IMR-90 (cell line): ENCODE results near the gene CIRBP. TPM values are rescaled to one million over a fixed set of nuclear protein-coding genes. Genes with fewer than 3 reads are reported as not detected.
A peak's percentile ranks its signal among the peaks of the same experiment; 100 is the strongest.

ENCODE experiments used
- ATAC-seq: fragments of 200-7000 bp; cut with Tn5 transposase; 2 replicates; pipeline ENCODE4 v1.9.1; 2020; ENCODE audit warnings: low read depth, mild to moderate bottlenecking, moderate library complexity
- BruUV-seq: library from RNA; stranded (reverse); fragments of 400-500 nt; replicated peaks from 2 replicates; lab custom pipeline; 2021; lab: Mats Ljungman, UMichigan
- CTCF ChIA-PET: fragments of 300-600 bp; formaldehyde crosslinking; extraction: SDS; loops from one replicate; lab custom pipeline; 2021; ENCODE audit warnings: antibody characterized with exemption; lab: Yijun Ruan, JAX
- POLR2A ChIA-PET: fragments of 300-600 bp; sonication (Branson Sonifier 250); formaldehyde crosslinking; loops from one replicate; lab custom pipeline; 2022; ENCODE audit warnings: antibody characterized with exemption; ENCODE audit not compliant: unreplicated experiment; lab: Charles Lee
- DNase-seq: peaks from one replicate; pipeline ENCODE4 v3.0.0; 2013
- H2AFZ ChIP-seq: replicated peaks from 2 replicates; pipeline ENCODE3; 2013; ENCODE audit warnings: low read length, mild to moderate bottlenecking; ENCODE audit not compliant: poor library complexity
- H2AK5ac ChIP-seq: 2 replicates; pipeline ENCODE4 v1.6.1; 2013; ENCODE audit warnings: low read depth, low read length, inconsistent platforms
- H2AK9ac ChIP-seq: replicated peaks from 2 replicates; pipeline ENCODE3; 2013; ENCODE audit warnings: mild to moderate bottlenecking, low read depth, low read length, moderate library complexity; ENCODE audit not compliant: poor library complexity
- H2BK120ac ChIP-seq: 2 replicates; pipeline ENCODE4 v1.6.1; 2013; ENCODE audit warnings: low read depth, low read length, inconsistent platforms
- H2BK15ac ChIP-seq: 3 replicates; pipeline ENCODE4 v1.6.1; 2013; ENCODE audit warnings: low read depth, low read length, inconsistent platforms
- H2BK20ac ChIP-seq: 2 replicates; pipeline ENCODE4 v1.6.1; 2013; ENCODE audit warnings: low read depth, mild to moderate bottlenecking, inconsistent platforms, low read length, moderate library complexity
- H2BK5ac ChIP-seq: 2 replicates; pipeline ENCODE4 v1.6.1; 2013; ENCODE audit warnings: mild to moderate bottlenecking, low read depth, low read length, inconsistent platforms; ENCODE audit not compliant: poor library complexity, severe bottlenecking
- H3K14ac ChIP-seq: replicated peaks from 2 replicates; pipeline ENCODE4 v1.6.1; 2013; ENCODE audit warnings: low read depth, low read length, inconsistent platforms
- H3K18ac ChIP-seq: 2 replicates; pipeline ENCODE4 v1.6.1; 2013; ENCODE audit warnings: low read depth, low read length, control low read depth
- H3K23ac ChIP-seq: 2 replicates; pipeline ENCODE4 v1.6.1; 2013; ENCODE audit warnings: low read depth, low read length, inconsistent platforms
- H3K27ac ChIP-seq: 2 replicates; pipeline ENCODE4 v1.5.1; 2013; ENCODE audit warnings: mild to moderate bottlenecking, control low read depth, low read length; ENCODE audit not compliant: insufficient read depth
- H3K27me3 ChIP-seq: 2 replicates; pipeline ENCODE4 v1.6.1; 2013; ENCODE audit warnings: low read length; ENCODE audit not compliant: control insufficient read depth, insufficient read depth
- H3K36me3 ChIP-seq: 2 replicates; pipeline ENCODE4 v1.6.1; 2013; ENCODE audit warnings: low read length, mixed read lengths; ENCODE audit not compliant: control insufficient read depth, insufficient read depth
- H3K4ac ChIP-seq: 2 replicates; pipeline ENCODE4 v1.6.1; 2013; ENCODE audit warnings: low read depth, low read length, inconsistent platforms
- H3K4me1 ChIP-seq: 2 replicates; pipeline ENCODE4 v1.6.1; 2013; ENCODE audit warnings: low read length, mixed read lengths; ENCODE audit not compliant: control insufficient read depth, insufficient read depth
- H3K4me2 ChIP-seq: 2 replicates; pipeline ENCODE4 v1.6.1; 2013; ENCODE audit warnings: low read depth, mild to moderate bottlenecking, control low read depth, low read length, moderate library complexity
- H3K4me3 ChIP-seq: 2 replicates; pipeline ENCODE4 v1.5.1; 2013; ENCODE audit warnings: low read depth, mild to moderate bottlenecking, control low read depth, low read length, moderate library complexity; ENCODE audit not compliant: insufficient read depth
- H3K56ac ChIP-seq: 2 replicates; pipeline ENCODE4 v1.6.1; 2013; ENCODE audit warnings: low read length, inconsistent platforms; ENCODE audit not compliant: insufficient read depth; ENCODE audit errors: extremely low read depth
- H3K79me1 ChIP-seq, 2 experiments: 2 replicates each; pipeline ENCODE4 v1.6.1; 2013; ENCODE audit warnings: low read length in 2 of 2, inconsistent platforms in 1 of 2, low read depth in 1 of 2
- H3K9ac ChIP-seq: 2 replicates; pipeline ENCODE4 v1.6.1; 2013; ENCODE audit warnings: low read depth, low read length, control low read depth
- H3K9me1 ChIP-seq: 2 replicates; pipeline ENCODE4 v1.6.1; 2013; ENCODE audit warnings: low read length, inconsistent platforms; ENCODE audit not compliant: insufficient read depth
- H3K9me3 ChIP-seq: 2 replicates; pipeline ENCODE4 v1.6.1; 2013; ENCODE audit warnings: low read length; ENCODE audit not compliant: control insufficient read depth, insufficient read depth
- H4K20me1 ChIP-seq: 2 replicates; pipeline ENCODE4 v1.6.1; 2013; ENCODE audit warnings: low read length, inconsistent platforms; ENCODE audit not compliant: insufficient read depth
- H4K5ac ChIP-seq: 2 replicates; pipeline ENCODE4 v1.6.1; 2013; ENCODE audit warnings: mild to moderate bottlenecking, low read depth, low read length, control low read depth
- H4K8ac ChIP-seq, 2 experiments: 2 replicates each; pipeline ENCODE4 v1.6.1; 2013; ENCODE audit warnings: low read depth in 2 of 2, low read length in 2 of 2, control low read depth in 1 of 2, inconsistent platforms in 1 of 2
- H4K91ac ChIP-seq: 2 replicates; pipeline ENCODE4 v1.6.1; 2013; ENCODE audit warnings: low read depth, low read length, inconsistent platforms; ENCODE audit not compliant: insufficient read depth
- BHLHE40 ChIP-seq: fragments of 150-350 bp; IDR thresholded peaks from 2 replicates; pipeline ENCODE4 v1.6.1; 2016; ENCODE audit warnings: mild to moderate bottlenecking, low read depth, low read length
- WGBS, 2 experiments: methylation state at CpG; one replicate each; pipeline versions ENCODE4 v1.1.5 to v1.1.7; 2013; ENCODE audit warnings: missing lambda C conversion rate in 2 of 2; ENCODE audit not compliant: insufficient read length in 1 of 2; ENCODE audit errors: extremely low coverage in 2 of 2; 5-methylcytosine and 5-hydroxymethylcytosine counted together
- dilution Hi-C: fragments of 300-500 bp; cut with HindIII; formaldehyde crosslinking; loops from one replicate; pipeline ENCODE4 v1.14.3; 2018; ENCODE audit warnings: low sequenced_read_pairs; ENCODE audit not compliant: unreplicated experiment
- in situ Hi-C: fragments of 300-500 bp; cut with MboI; formaldehyde crosslinking; loops from 3 replicates; pipeline ENCODE4 v1.14.3; 2019; ENCODE audit warnings: low sequenced_read_pairs, inconsistent platforms, mixed read lengths
- intact Hi-C: fragments of 100-400 bp; cut with micrococcal nuclease; formaldehyde crosslinking; loops from 2 replicates; pipeline ENCODE4 v1.10.0; 2022
- polyA plus RNA-seq, 3 experiments: library from polyadenylated mRNA; depleted of rRNA; stranded (reverse); fragments of >200 nt; gene quantifications; 2 replicates each; pipeline ENCODE4 v1.2.3, GENCODE V29; 2012; ENCODE audit warnings: low replicate concordance in 1 of 3
- total RNA-seq: library from RNA; depleted of rRNA; stranded (reverse); fragments of >200 nt; gene quantifications from 2 replicates; pipeline ENCODE4 v1.2.3, GENCODE V29; 2012
- TF ChIP-seq, protein P1 (sequence below): fragments of 150-350 bp; IDR thresholded peaks from 2 replicates; pipeline ENCODE4 v1.6.1; 2017; ENCODE audit warnings: mild to moderate bottlenecking, antibody characterized with exemption, low read length, low read depth

Gene CIRBP
- total and polyA plus RNA-seq, 2 of the 4 experiments (the other 2 are of a cell fraction), result 299 to 542 TPM

DNA sequence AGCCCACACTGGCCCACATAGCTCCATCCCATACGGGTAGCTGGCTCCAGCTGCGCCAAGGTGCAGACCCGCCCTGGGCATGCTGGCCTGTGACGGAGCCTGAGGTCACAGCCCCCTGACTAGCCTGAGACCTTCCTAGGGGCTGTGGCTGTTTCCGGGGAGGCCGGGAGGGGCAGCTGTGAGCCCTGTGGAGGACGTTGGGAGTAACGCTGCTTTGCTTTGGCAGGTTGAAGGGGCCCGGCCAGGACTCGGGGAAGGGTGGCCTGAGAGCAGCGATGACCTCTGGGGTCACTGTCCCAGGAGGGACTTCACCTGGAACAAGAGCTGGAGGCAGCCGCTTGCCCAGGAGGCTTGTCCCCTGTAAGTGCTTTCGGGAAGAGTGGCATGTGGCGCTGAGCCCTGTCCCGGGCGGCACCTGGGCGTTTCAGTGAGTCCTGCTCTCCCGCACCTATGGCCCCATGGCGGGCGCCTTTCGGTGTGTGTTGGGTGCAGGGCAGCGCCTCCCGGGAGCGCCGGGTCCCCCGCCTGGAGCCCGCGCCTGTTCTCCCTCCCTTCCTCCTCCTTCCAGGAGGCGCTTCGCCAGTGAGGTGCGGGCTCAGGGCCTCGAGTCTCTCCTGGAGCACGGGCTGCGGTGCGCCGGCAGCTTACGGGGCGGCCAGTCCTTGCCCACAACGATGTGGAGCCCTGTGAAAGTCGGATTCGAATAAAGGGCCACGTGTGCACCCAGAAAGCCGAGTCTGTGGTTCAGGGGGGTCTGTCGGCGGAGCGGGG, 5.1 kb downstream of the CIRBP start:
- H3K18ac ChIP-seq, result no peak overlapping the region
- DNase-seq (no peak), ATAC-seq (no peak)
- H2AK9ac ChIP-seq, result peak overlapping the region; percentile 33
- no peak overlapping the region for H2BK20ac ChIP-seq
- H4K8ac ChIP-seq, result peak overlapping the region in 1 of 2 experiments; percentile 15; a peak in 2 of 4 replicates
- POLR2A ChIA-PET, result no interaction called here
- 76% methylated on average over 28 of the region's 46 CpGs; no CpG with 5 or more reads in 1 of the 2 experiments for WGBS, 2 experiments
- H3K4me1 ChIP-seq, result peaks cover 25% of the 10 kb centered on the region
- peak overlapping the region; percentile 35 for H3K4me2 ChIP-seq
- H3K9me1 ChIP-seq, result no peaks in the 10 kb centered on the region; the same call in 1 of the 2 replicates
- H3K4ac ChIP-seq, result peak overlapping the region; percentile 34
- H2AK5ac ChIP-seq, result 0 out of 2 replicates have a peak overlapping the region, but pooled peaks have one; percentile 58
- no peak overlapping the region for H3K4me3 ChIP-seq
- peak overlapping the region; percentile 58; the same call in 1 of the 2 replicates for H3K9ac ChIP-seq
- TF ChIP-seq, protein P1, sequence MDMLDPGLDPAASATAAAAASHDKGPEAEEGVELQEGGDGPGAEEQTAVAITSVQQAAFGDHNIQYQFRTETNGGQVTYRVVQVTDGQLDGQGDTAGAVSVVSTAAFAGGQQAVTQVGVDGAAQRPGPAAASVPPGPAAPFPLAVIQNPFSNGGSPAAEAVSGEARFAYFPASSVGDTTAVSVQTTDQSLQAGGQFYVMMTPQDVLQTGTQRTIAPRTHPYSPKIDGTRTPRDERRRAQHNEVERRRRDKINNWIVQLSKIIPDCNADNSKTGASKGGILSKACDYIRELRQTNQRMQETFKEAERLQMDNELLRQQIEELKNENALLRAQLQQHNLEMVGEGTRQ, result peak; percentile 1; the same call in 1 of the 2 replicates
- TF ChIP-seq BHLHE40, result no peak
- no peak overlapping the region for H2BK15ac ChIP-seq
- no peak overlapping the region for H2BK120ac ChIP-seq
- no peaks in the 10 kb centered on the region for H3K9me3 ChIP-seq
- peak overlapping the region; percentile 44 for H2AFZ ChIP-seq
- peaks cover 22 to 66% of the 10 kb centered on the region in 2 experiments; a peak in 3 of 4 replicates for H3K79me1 ChIP-seq
- no peak overlapping the region; the same call in 1 of the 2 replicates for H3K56ac ChIP-seq
- H2BK5ac ChIP-seq, result no peak overlapping the region
- H3K23ac ChIP-seq, result peak overlapping the region; percentile 42
- H3K27me3 ChIP-seq, result no peaks in the 10 kb centered on the region
- in situ Hi-C loops, result no loop called here
- H4K5ac ChIP-seq, result no peak overlapping the region
- peaks cover 52% of the 10 kb centered on the region for H3K36me3 ChIP-seq
- BruUV-seq, result no TSS peak
- H4K20me1 ChIP-seq, result peaks cover 67% of the 10 kb centered on the region
- no peak overlapping the region for H3K14ac ChIP-seq
- H3K27ac ChIP-seq, result peak overlapping the region; percentile 75
- H4K91ac ChIP-seq, result no peak overlapping the region
- CTCF ChIA-PET, result no interaction called here
- dilution Hi-C loops, result no loop called here
- intact Hi-C loops, result no loop called here
